Right lobe of liver (tissue), 6 donors: ENCODE data around the gene ERC1. TPM values are rescaled to one million over a fixed set of nuclear protein-coding genes. Genes with fewer than 3 reads are reported as not detected.
A peak's percentile ranks its signal among the peaks of the same experiment; 100 is the strongest.

Experiments
- ATAC-seq, 4 donors: fragments of 200-7000 bp; cut with Tn5 transposase; one replicate each; pipeline ENCODE4 v1.9.1; 2020; ENCODE audit warnings: mild to moderate bottlenecking in 4 of 4, moderate library complexity in 4 of 4
- DNase-seq, 3 donors: peaks; one replicate each; pipeline ENCODE4 v3.0.0-alpha.2; 2020
- H3K27ac ChIP-seq, 3 donors: fragments of 200-600 bp; one replicate each; pipeline ENCODE4 v1.8.0; 2022
- H3K27me3 ChIP-seq, 2 donors: fragments of 200-600 bp; one replicate each; pipeline ENCODE4 v1.8.0; 2022
- H3K36me3 ChIP-seq, 4 donors: fragments of 200-600 bp; sonication (generic) in 1 of 4; one replicate each; pipeline versions ENCODE4 v1.5.1 to v1.8.0; 2017 to 2022; ENCODE audit warnings: control low read depth in 1 of 4
- H3K4me1 ChIP-seq, 4 donors: fragments of 200-600 bp; sonication (generic) in 1 of 4; one replicate each; pipeline versions ENCODE4 v1.5.1 to v1.8.0; 2017 to 2022; ENCODE audit warnings: control low read depth in 1 of 4
- H3K4me3 ChIP-seq, 3 donors: fragments of 200-600 bp; one replicate each; pipeline ENCODE4 v1.8.0; 2022
- H3K9me3 ChIP-seq, 4 donors: fragments of 200-600 bp; sonication (generic) in 1 of 4; one replicate each; pipeline versions ENCODE4 v1.5.1 to v1.8.0; 2017 to 2022; ENCODE audit warnings: control low read depth in 1 of 4
- POLR2A ChIP-seq: fragments of 450-650 bp; IDR thresholded peaks from one replicate; pipeline ENCODE4 v1.6.1; 2017; ENCODE audit warnings: antibody characterized with exemption, mild to moderate bottlenecking
- WGBS: methylation state at CpG from one replicate; pipeline ENCODE4 v1.1.6; 2018; ENCODE audit warnings: low coverage, low lambda C conversion rate; ENCODE audit not compliant: insufficient coverage; ENCODE audit errors: missing lambda C conversion rate; 5-methylcytosine and 5-hydroxymethylcytosine counted together
- intact Hi-C, 2 donors: fragments of 100-400 bp; cut with DNase I; formaldehyde crosslinking; loops; one replicate each; pipeline versions ENCODE4 v1.11.2 to v1.14.1; 2022
- total RNA-seq, 6 experiments: library from RNA; depleted of rRNA in 2 of 6; stranded (reverse); fragments of >200 nt in 2 of 6; fragmentation: NEBNext Ultra II Directional in 3 of 6; extraction: Animal tissue kit (Norgen Biotek cat#: 25700) in 3 of 6; gene quantifications; one replicate each; pipeline versions ENCODE4 v1.1.0 to v1.2.4, GENCODE V29; 2016 to 2023
- TF ChIP-seq, protein P1 (sequence below), 4 donors: fragments of 200-600 bp in 3 of 4; fragments of 450-650 bp in 1 of 4; IDR thresholded peaks; one replicate each; pipeline versions ENCODE4 v1.5.1 to v1.8.0; 2016 to 2022; ENCODE audit warnings: antibody characterized with exemption in 4 of 4, mild to moderate bottlenecking in 2 of 4
- donor health status: DM: no; HTN: yes; CAD: no.
- donor health status: DM: no; HTN: no; CAD: no.
- donor health status: DM: no; HTN: no; CAD: no.
- donor health status: DM: no; HTN: yes; CAD: no.
- donor health status: DM: no; HTN: yes; CAD: no.

Gene ERC1
- total RNA-seq, 6 experiments from 2014 or later = 24.8 to 30.8 (median 28.6) TPM

- Histone ChIP-seq H3K27me3 (no peaks in the 10 kb centered on the region), H3K4me3 (no peak overlapping the region), H3K9me3 (peaks cover 0 to 3% (median 0%) of the 10 kb centered on the region in 4 donors), H3K4me1 (no peaks in the 10 kb centered on the region), H3K27ac (no peak overlapping the region), H3K36me3 (peaks cover 0 to 2% (median 0%) of the 10 kb centered on the region in 4 donors)
- ATAC-seq (no peak), DNase-seq (no peak)
- TF ChIP-seq POLR2A = no peak
- TF ChIP-seq, protein P1, sequence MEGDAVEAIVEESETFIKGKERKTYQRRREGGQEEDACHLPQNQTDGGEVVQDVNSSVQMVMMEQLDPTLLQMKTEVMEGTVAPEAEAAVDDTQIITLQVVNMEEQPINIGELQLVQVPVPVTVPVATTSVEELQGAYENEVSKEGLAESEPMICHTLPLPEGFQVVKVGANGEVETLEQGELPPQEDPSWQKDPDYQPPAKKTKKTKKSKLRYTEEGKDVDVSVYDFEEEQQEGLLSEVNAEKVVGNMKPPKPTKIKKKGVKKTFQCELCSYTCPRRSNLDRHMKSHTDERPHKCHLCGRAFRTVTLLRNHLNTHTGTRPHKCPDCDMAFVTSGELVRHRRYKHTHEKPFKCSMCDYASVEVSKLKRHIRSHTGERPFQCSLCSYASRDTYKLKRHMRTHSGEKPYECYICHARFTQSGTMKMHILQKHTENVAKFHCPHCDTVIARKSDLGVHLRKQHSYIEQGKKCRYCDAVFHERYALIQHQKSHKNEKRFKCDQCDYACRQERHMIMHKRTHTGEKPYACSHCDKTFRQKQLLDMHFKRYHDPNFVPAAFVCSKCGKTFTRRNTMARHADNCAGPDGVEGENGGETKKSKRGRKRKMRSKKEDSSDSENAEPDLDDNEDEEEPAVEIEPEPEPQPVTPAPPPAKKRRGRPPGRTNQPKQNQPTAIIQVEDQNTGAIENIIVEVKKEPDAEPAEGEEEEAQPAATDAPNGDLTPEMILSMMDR (IDR thresholded peaks at IDR 0.05) = no peak
- intact Hi-C loops = no loop called here
- 88% methylated on average over 2 of the region's 2 CpGs for WGBS
These were observed 427.1 kb downstream of the ERC1 start for GRCh38 chr12:1418144-1418543.

GRCh38 chr12:1419849-1420371 is 428.9 kb downstream of the ERC1 start:
- Histone ChIP-seq H3K27ac (no peak overlapping the region), H3K9me3 (peaks cover 0 to 3% (median 0%) of the 10 kb centered on the region in 4 donors), H3K4me1 (no peaks in the 10 kb centered on the region), H3K27me3 (no peaks in the 10 kb centered on the region), H3K36me3 (peaks cover 0 to 2% (median 0%) of the 10 kb centered on the region in 4 donors), H3K4me3 (no peak overlapping the region)
- intact Hi-C loops = no loop called here
- 64% methylated on average over 1 of the region's 1 CpG for WGBS
- no peak for ATAC-seq
- TF ChIP-seq POLR2A = no peak
- TF ChIP-seq, protein P1 (IDR thresholded peaks at IDR 0.05) = no peak
- DNase-seq = no peak

DNA sequence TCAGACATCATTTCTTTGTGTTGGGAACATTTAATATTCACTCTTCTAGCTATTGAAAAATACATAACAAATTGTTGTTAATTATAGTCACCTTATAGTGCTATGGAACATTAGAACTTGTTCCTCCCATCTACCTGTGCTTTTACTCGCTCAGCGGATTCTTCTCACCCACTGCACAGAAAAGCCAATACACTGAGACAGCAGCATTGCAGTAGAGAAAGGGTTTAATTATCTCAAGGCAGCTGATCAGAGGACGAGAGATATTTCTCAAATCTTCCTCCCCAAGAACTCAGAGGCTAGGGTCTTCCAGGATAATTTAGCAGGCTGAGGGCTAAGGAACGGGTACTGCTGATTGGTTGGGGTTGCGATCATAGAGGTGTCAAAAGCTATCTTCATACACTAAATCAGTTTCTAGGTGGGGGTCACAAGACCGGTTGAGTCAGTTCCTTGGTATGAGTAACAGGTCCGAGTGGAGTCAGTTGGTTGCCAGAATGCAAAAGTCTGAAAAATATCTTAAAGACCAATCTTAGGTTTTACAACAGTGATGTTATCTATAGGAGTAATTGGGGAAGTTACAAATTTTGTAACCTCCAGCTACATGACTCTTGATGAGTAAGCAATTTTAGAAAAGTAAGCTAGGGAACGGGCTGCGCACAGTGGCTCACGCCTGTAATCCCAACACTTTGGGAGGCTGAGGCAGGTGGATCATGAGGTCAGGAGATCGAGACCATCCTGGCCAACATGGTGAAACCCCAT is 430.2 kb downstream of the ERC1 start:
- Histone ChIP-seq H3K9me3 (peaks cover 0 to 3% (median 0%) of the 10 kb centered on the region in 4 donors), H3K4me1 (no peaks in the 10 kb centered on the region), H3K27ac (no peak overlapping the region), H3K36me3 (peaks cover 0 to 2% (median 0%) of the 10 kb centered on the region in 4 donors), H3K4me3 (no peak overlapping the region), H3K27me3 (no peaks in the 10 kb centered on the region)
- no peak for DNase-seq
- TF ChIP-seq POLR2A = no peak
- TF ChIP-seq, protein P1 (IDR thresholded peaks at IDR 0.05) = no peak
- WGBS = 96% methylated on average over 11 of the region's 11 CpGs
- ATAC-seq = no peak
- intact Hi-C loops = no loop called here

GRCh38 chr12:1422604-1423315 is 431.7 kb downstream of the ERC1 start:
- Histone ChIP-seq H3K27me3 (no peaks in the 10 kb centered on the region), H3K36me3 (peaks cover 0 to 2% (median 0%) of the 10 kb centered on the region in 4 donors), H3K9me3 (peaks cover 0 to 3% (median 0%) of the 10 kb centered on the region in 4 donors), H3K4me3 (no peak overlapping the region), H3K27ac (no peak overlapping the region), H3K4me1 (no peaks in the 10 kb centered on the region)
- no peak for DNase-seq
- WGBS = 57% methylated on average over 4 of the region's 4 CpGs
- intact Hi-C loops = no loop called here
- no peak for TF ChIP-seq POLR2A
- TF ChIP-seq, protein P1 (IDR thresholded peaks at IDR 0.05) = no peak
- ATAC-seq = peak in 1 of 4 donors; percentile 18
